Activated CD4-positive, alpha-beta memory T cell treated with anti-CD3 and anti-CD28 coated beads, Interleukin-2, amount 10 ng/mL, durations not matched to agents 7 days and 5 days (primary cell): ENCODE measurements around the gene GPC6. TPM values are rescaled to one million over a fixed set of nuclear protein-coding genes. Genes with fewer than 3 reads are reported as not detected.

ENCODE experiments used
- CTCF ChIA-PET: fragments of 350-600 bp; sonication (Branson Sonifier 250); formaldehyde crosslinking; loops from one replicate; lab custom pipeline; 2021; ENCODE audit warnings: antibody characterized with exemption, inconsistent platforms; lab: Charles Lee
- POLR2A ChIA-PET: fragments of 350-600 bp; sonication (Branson Sonifier 250); formaldehyde crosslinking; loops from one replicate; lab custom pipeline; 2021; ENCODE audit warnings: antibody characterized with exemption; lab: Charles Lee
- DNase-seq: peaks from one replicate; pipeline ENCODE4 v3.0.0-alpha.2; 2020
- H3K27ac Mint-ChIP-seq: one replicate; pipeline ENCODE4 v1.8.0; 2021; ENCODE audit warnings: mild to moderate bottlenecking, mixed read lengths
- H3K27me3 Mint-ChIP-seq: one replicate; pipeline ENCODE4 v1.8.0; 2021; ENCODE audit warnings: mixed read lengths
- H3K36me3 Mint-ChIP-seq: one replicate; pipeline ENCODE4 v1.8.0; 2021; ENCODE audit warnings: low read depth, mixed read lengths
- H3K4me1 Mint-ChIP-seq: one replicate; pipeline ENCODE4 v1.8.0; 2021; ENCODE audit warnings: mixed read lengths
- H3K4me3 Mint-ChIP-seq: one replicate; pipeline ENCODE4 v1.8.0; 2021; ENCODE audit warnings: mild to moderate bottlenecking, mixed read lengths
- H3K9me3 Mint-ChIP-seq: one replicate; pipeline ENCODE4 v1.8.0; 2021; ENCODE audit warnings: mixed read lengths
- total RNA-seq, 2 experiments: library from RNA; stranded (reverse); gene quantifications; one replicate each; pipeline ENCODE4 v1.2.3, GENCODE V29; 2021

GPC6 gene
- total RNA-seq, 2 experiments from 2014 or later: not detected

- peaks cover 4% of the 10 kb centered on the region for H3K27me3 Mint-ChIP-seq
- H3K27ac Mint-ChIP-seq: no peak overlapping the region
- no peaks in the 10 kb centered on the region for H3K36me3 Mint-ChIP-seq
- POLR2A ChIA-PET: no interaction called here
- no peaks in the 10 kb centered on the region for H3K9me3 Mint-ChIP-seq
- DNase-seq: no peak
- H3K4me1 Mint-ChIP-seq: no peaks in the 10 kb centered on the region
- CTCF ChIA-PET: no interaction called here
- no peak overlapping the region for H3K4me3 Mint-ChIP-seq
These were observed 1163.2 kb downstream of the GPC6 start for GRCh38 chr13:94389604-94390351.

GRCh38 chr13:94390881-94391280 lies 1164.3 kb downstream of the GPC6 start:
- Mint-ChIP-seq H3K4me3 (no peak overlapping the region), H3K36me3 (no peaks in the 10 kb centered on the region), H3K4me1 (no peaks in the 10 kb centered on the region), H3K27ac (no peak overlapping the region), H3K9me3 (no peaks in the 10 kb centered on the region), H3K27me3 (peaks cover 4% of the 10 kb centered on the region)
- CTCF ChIA-PET: no interaction called here
- POLR2A ChIA-PET: no interaction called here
- no peak for DNase-seq

- Mint-ChIP-seq H3K36me3 (no peaks in the 10 kb centered on the region), H3K4me1 (no peaks in the 10 kb centered on the region), H3K4me3 (no peak overlapping the region), H3K27me3 (peaks cover 3% of the 10 kb centered on the region), H3K27ac (no peak overlapping the region), H3K9me3 (no peaks in the 10 kb centered on the region)
- ChIA-PET POLR2A (no interaction called here), CTCF (no interaction called here)
- no peak for DNase-seq
These were observed 1168.1 kb downstream of the GPC6 start for GRCh38 chr13:94394723-94395122.

- no peak overlapping the region for H3K27ac Mint-ChIP-seq
- CTCF ChIA-PET: no interaction called here
- no peaks in the 10 kb centered on the region for H3K9me3 Mint-ChIP-seq
- DNase-seq: no peak
- H3K4me1 Mint-ChIP-seq: no peaks in the 10 kb centered on the region
- peaks cover 3% of the 10 kb centered on the region for H3K27me3 Mint-ChIP-seq
- no peak overlapping the region for H3K4me3 Mint-ChIP-seq
- POLR2A ChIA-PET: no interaction called here
- no peaks in the 10 kb centered on the region for H3K36me3 Mint-ChIP-seq
These were observed 1169.3 kb downstream of the GPC6 start for GRCh38 chr13:94395860-94396259.

GRCh38 chr13:94399812-94400211 lies 1173.2 kb downstream of the GPC6 start:
- Mint-ChIP-seq H3K27me3 (peaks cover 1% of the 10 kb centered on the region), H3K36me3 (no peaks in the 10 kb centered on the region), H3K9me3 (no peaks in the 10 kb centered on the region), H3K4me1 (no peaks in the 10 kb centered on the region), H3K4me3 (no peak overlapping the region), H3K27ac (no peak overlapping the region)
- CTCF ChIA-PET: no interaction called here
- POLR2A ChIA-PET: no interaction called here
- DNase-seq: no peak

- DNase-seq: no peak
- Mint-ChIP-seq H3K27me3 (peaks cover 1% of the 10 kb centered on the region), H3K27ac (no peak overlapping the region), H3K36me3 (no peaks in the 10 kb centered on the region), H3K4me3 (no peak overlapping the region), H3K4me1 (no peaks in the 10 kb centered on the region), H3K9me3 (no peaks in the 10 kb centered on the region)
- ChIA-PET CTCF (interaction anchor here (0.7 kb wide), 1 partner anchor 8 kb away, joined by 3 read pairs; no protein-coding TSS in a partner anchor), POLR2A (no interaction called here)
These were observed 1174.3 kb downstream of the GPC6 start for GRCh38 chr13:94400874-94401273.

GRCh38 chr13:94408314-94409036 lies 1181.9 kb downstream of the GPC6 start:
- CTCF ChIA-PET: no interaction called here

GRCh38 chr13:94411747-94412146 lies 1185.1 kb downstream of the GPC6 start:
- Mint-ChIP-seq H3K4me1 (no peaks in the 10 kb centered on the region), H3K27ac (no peak overlapping the region), H3K9me3 (peaks cover 3% of the 10 kb centered on the region), H3K36me3 (no peaks in the 10 kb centered on the region), H3K4me3 (no peak overlapping the region), H3K27me3 (peaks cover 13% of the 10 kb centered on the region)
- POLR2A ChIA-PET: no interaction called here
- DNase-seq: no peak
- CTCF ChIA-PET: no interaction called here

More at GRCh38 chr13:94408314-94409036, 1181.9 kb downstream of the GPC6 start:
- DNase-seq: no peak
- Mint-ChIP-seq H3K27ac (no peak overlapping the region), H3K27me3 (peaks cover 11% of the 10 kb centered on the region), H3K36me3 (no peaks in the 10 kb centered on the region), H3K9me3 (peaks cover 3% of the 10 kb centered on the region), H3K4me1 (no peaks in the 10 kb centered on the region), H3K4me3 (no peak overlapping the region)
- POLR2A ChIA-PET: no interaction called here

- Mint-ChIP-seq H3K36me3 (no peaks in the 10 kb centered on the region), H3K27me3 (peaks cover 14% of the 10 kb centered on the region), H3K27ac (no peak overlapping the region), H3K9me3 (peaks cover 3% of the 10 kb centered on the region), H3K4me1 (no peaks in the 10 kb centered on the region), H3K4me3 (no peak overlapping the region)
- DNase-seq: no peak
- POLR2A ChIA-PET: no interaction called here
- CTCF ChIA-PET: no interaction called here
These were observed 1186.4 kb downstream of the GPC6 start for GRCh38 chr13:94412870-94413597.

- Mint-ChIP-seq H3K4me1 (no peaks in the 10 kb centered on the region), H3K9me3 (peaks cover 6% of the 10 kb centered on the region), H3K27me3 (peaks cover 14% of the 10 kb centered on the region), H3K27ac (no peak overlapping the region), H3K36me3 (no peaks in the 10 kb centered on the region), H3K4me3 (no peak overlapping the region)
- POLR2A ChIA-PET: no interaction called here
- DNase-seq: no peak
- CTCF ChIA-PET: no interaction called here
These were observed 1187.0 kb downstream of the GPC6 start for GRCh38 chr13:94413598-94413944.

- Mint-ChIP-seq H3K4me1 (peaks cover 3% of the 10 kb centered on the region), H3K27ac (no peak overlapping the region), H3K36me3 (no peaks in the 10 kb centered on the region), H3K9me3 (peaks cover 4% of the 10 kb centered on the region), H3K4me3 (no peak overlapping the region), H3K27me3 (peaks cover 10% of the 10 kb centered on the region)
- CTCF ChIA-PET: no interaction called here
- no peak for DNase-seq
- POLR2A ChIA-PET: interaction anchor here (0.9 kb wide), 1 partner anchor 8 kb away, joined by 3 read pairs; no protein-coding TSS in a partner anchor
These were observed 1187.5 kb downstream of the GPC6 start for GRCh38 chr13:94414141-94414540.

GRCh38 chr13:94414708-94415107 lies 1188.1 kb downstream of the GPC6 start:
- H3K36me3 Mint-ChIP-seq: no peaks in the 10 kb centered on the region
- H3K27ac Mint-ChIP-seq: no peak overlapping the region
- ChIA-PET CTCF (no interaction called here), POLR2A (interaction anchor here (0.9 kb wide), 1 partner anchor 9 kb away, joined by 3 read pairs; no protein-coding TSS in a partner anchor)
- no peak overlapping the region for H3K4me3 Mint-ChIP-seq
- H3K9me3 Mint-ChIP-seq: peaks cover 4% of the 10 kb centered on the region
- H3K4me1 Mint-ChIP-seq: peaks cover 7% of the 10 kb centered on the region
- no peak for DNase-seq
- H3K27me3 Mint-ChIP-seq: peaks cover 9% of the 10 kb centered on the region
